HG02938 (cell line): ENCODE measurements around the gene HDGFL3.

Experiments used
- ATAC-seq: cut with Tn5 transposase; IDR thresholded peaks from one replicate; pipeline ENCODE4 v1.9.1; 2021; ENCODE audit warnings: mild to moderate bottlenecking, moderate library complexity; ENCODE audit not compliant: unreplicated experiment

The HDGFL3 gene

GRCh38 chr15:83132861-83133523 is 74.6 kb downstream of the HDGFL3 start:
- ATAC-seq = no peak

- ATAC-seq = no peak
Measured at GRCh38 chr15:83129791-83130190, 77.8 kb downstream of the HDGFL3 start.

GRCh38 chr15:83127547-83128150 is 80.0 kb downstream of the HDGFL3 start:
- no peak for ATAC-seq

GRCh38 chr15:83123529-83123928 is 84.1 kb downstream of the HDGFL3 start:
- ATAC-seq = no peak

- ATAC-seq = no peak
Measured at GRCh38 chr15:83119968-83120581, 87.5 kb downstream of the HDGFL3 start.

GRCh38 chr15:83118968-83119367 is 88.7 kb downstream of the HDGFL3 start:
- ATAC-seq = no peak

- ATAC-seq = no peak
Measured at GRCh38 chr15:83118291-83118827, 89.3 kb downstream of the HDGFL3 start.

GRCh38 chr15:83115831-83116565 is 91.6 kb downstream of the HDGFL3 start:
- ATAC-seq = peak; percentile 74

GRCh38 chr15:83115410-83115809 is 92.2 kb downstream of the HDGFL3 start:
- no peak for ATAC-seq

GRCh38 chr15:83114856-83115255 is 92.8 kb downstream of the HDGFL3 start:
- no peak for ATAC-seq

GRCh38 chr15:83113881-83114674 is 93.5 kb downstream of the HDGFL3 start:
- no peak for ATAC-seq

- ATAC-seq = no peak
Measured at GRCh38 chr15:83112956-83113299, 94.7 kb downstream of the HDGFL3 start.

- ATAC-seq = no peak
Measured at GRCh38 chr15:83112233-83112955, 95.2 kb downstream of the HDGFL3 start.

GRCh38 chr15:83111149-83111548 is 96.5 kb downstream of the HDGFL3 start:
- no peak for ATAC-seq

GRCh38 chr15:83110381-83110780 is 97.2 kb downstream of the HDGFL3 start:
- ATAC-seq = no peak

GRCh38 chr15:83109532-83109931 is 98.1 kb downstream of the HDGFL3 start:
- no peak for ATAC-seq

GRCh38 chr15:83108266-83109219 is 99.1 kb downstream of the HDGFL3 start:
- peak; percentile 50 for ATAC-seq

GRCh38 chr15:83107841-83108181 is 99.8 kb downstream of the HDGFL3 start:
- ATAC-seq = no peak
